Activated CD8-positive, alpha-beta T cell treated with anti-CD3 and anti-CD28 coated beads for 36 hours (primary cell): ENCODE measurements around the gene MZB1. TPM values are rescaled to one million over a fixed set of nuclear protein-coding genes. Genes with fewer than 3 reads are reported as not detected.
"Not testable (repeated sequence)": the region's sequence is repeated elsewhere in the genome, so short reads cannot be mapped to it uniquely, and the experiment has no call there.

Experiments used
- ATAC-seq: fragments of 200-7000 bp; cut with Tn5 transposase; one replicate; pipeline ENCODE4 v1.10.0; 2021; ENCODE audit warnings: mild to moderate bottlenecking, moderate library complexity
- CTCF ChIA-PET: fragments of 350-600 bp; sonication (Branson Sonifier 250); formaldehyde crosslinking; loops from one replicate; lab custom pipeline; 2021; ENCODE audit warnings: antibody characterized with exemption; lab: Charles Lee
- POLR2A ChIA-PET: fragments of 350-600 bp; sonication (Branson Sonifier 250); formaldehyde crosslinking; loops from one replicate; lab custom pipeline; 2021; ENCODE audit warnings: antibody characterized with exemption; lab: Charles Lee
- DNase-seq: peaks from one replicate; pipeline ENCODE4 v3.0.0-alpha.2; 2020
- H3K27ac Mint-ChIP-seq: one replicate; pipeline ENCODE4 v1.8.0; 2021; ENCODE audit warnings: mild to moderate bottlenecking, mixed read lengths
- H3K27me3 Mint-ChIP-seq: one replicate; pipeline ENCODE4 v1.8.0; 2021; ENCODE audit warnings: mixed read lengths
- H3K36me3 Mint-ChIP-seq: one replicate; pipeline ENCODE4 v1.8.0; 2021; ENCODE audit warnings: low read depth, mixed read lengths
- H3K4me1 Mint-ChIP-seq: one replicate; pipeline ENCODE4 v1.8.0; 2021; ENCODE audit warnings: low read depth, mixed read lengths
- H3K4me3 Mint-ChIP-seq: one replicate; pipeline ENCODE4 v1.8.0; 2021; ENCODE audit warnings: mild to moderate bottlenecking, moderate library complexity, mixed read lengths
- H3K9me3 Mint-ChIP-seq: one replicate; pipeline ENCODE4 v1.8.0; 2021; ENCODE audit warnings: mixed read lengths
- CTCF ChIP-seq: fragments of 200-600 bp; IDR thresholded peaks from one replicate; pipeline ENCODE4 v1.8.0; 2022; ENCODE audit warnings: antibody characterized with exemption, mild to moderate bottlenecking
- intact Hi-C: fragments of 100-400 bp; cut with micrococcal nuclease; formaldehyde crosslinking; loops from one replicate; pipeline ENCODE4 v1.10.0; 2022
- total RNA-seq, 2 experiments: library from RNA; stranded (reverse); gene quantifications; one replicate each; pipeline ENCODE4 v1.2.3, GENCODE V29; 2021

Gene MZB1
- total RNA-seq, 2 experiments from 2014 or later: 14.4 to 14.5 TPM

GRCh38 chr5:139413963-139414362 is 24.2 kb upstream of the MZB1 start:
- no peak for TF ChIP-seq CTCF
- peak overlapping the region; percentile 96 for H3K27ac Mint-ChIP-seq
- H3K4me3 Mint-ChIP-seq: no peak overlapping the region
- peaks cover 45% of the 10 kb centered on the region for H3K4me1 Mint-ChIP-seq
- no peaks in the 10 kb centered on the region for H3K27me3 Mint-ChIP-seq
- intact Hi-C loops: no loop called here
- ATAC-seq (peak; percentile 46), DNase-seq (peak; percentile 35)
- H3K36me3 Mint-ChIP-seq: peaks cover 29% of the 10 kb centered on the region
- POLR2A ChIA-PET: interaction anchor here (0.9 to 4.1 kb wide), 7 partner anchors 10 to 334 kb away, joined by 3 to 49 read pairs (median 4); partner anchors contain the start of genes SMIM33, SPATA24 and UBE2D2
- CTCF ChIA-PET: interaction anchor here (1.2 to 13.9 kb wide), 7 partner anchors 9 to 103 kb away, joined by 3 to 444 read pairs (median 7); partner anchors contain the start of gene SPATA24
- no peaks in the 10 kb centered on the region for H3K9me3 Mint-ChIP-seq

GRCh38 chr5:139413153-139413552 is 23.4 kb upstream of the MZB1 start:
- intact Hi-C loops: no loop called here
- no peak for TF ChIP-seq CTCF
- ATAC-seq: no peak
- no peak for DNase-seq
- POLR2A ChIA-PET: interaction anchor here (0.6 to 4.1 kb wide), 3 partner anchors 9 to 148 kb away, joined by 3 to 49 read pairs (median 4); partner anchors contain the start of genes SPATA24 and UBE2D2
- peak overlapping the region; percentile 96 for H3K27ac Mint-ChIP-seq
- no peaks in the 10 kb centered on the region for H3K9me3 Mint-ChIP-seq
- no peaks in the 10 kb centered on the region for H3K27me3 Mint-ChIP-seq
- peaks cover 45% of the 10 kb centered on the region for H3K4me1 Mint-ChIP-seq
- CTCF ChIA-PET: interaction anchor here (1.9 to 13.9 kb wide), 3 partner anchors 9 to 104 kb away, joined by 11 to 444 read pairs (median 17); partner anchors contain the start of gene SPATA24
- peaks cover 23% of the 10 kb centered on the region for H3K36me3 Mint-ChIP-seq
- no peak overlapping the region for H3K4me3 Mint-ChIP-seq

- CTCF ChIA-PET: interaction anchor here (0.8 to 2.3 kb wide), 7 partner anchors 9 to 207 kb away, joined by 3 to 19 read pairs (median 4); no protein-coding TSS in a partner anchor
- POLR2A ChIA-PET: interaction anchor here (0.8 to 2.4 kb wide), 3 partner anchors 11 to 135 kb away, joined by 3 to 5 read pairs (median 4); partner anchors contain the start of gene SMIM33
- H3K9me3 Mint-ChIP-seq: no peaks in the 10 kb centered on the region
- no peak for ATAC-seq
- no peak overlapping the region for H3K4me3 Mint-ChIP-seq
- TF ChIP-seq CTCF: no peak
- peaks cover 45% of the 10 kb centered on the region for H3K4me1 Mint-ChIP-seq
- no peaks in the 10 kb centered on the region for H3K27me3 Mint-ChIP-seq
- intact Hi-C loops: no loop called here
- no peak overlapping the region for H3K27ac Mint-ChIP-seq
- H3K36me3 Mint-ChIP-seq: peaks cover 14% of the 10 kb centered on the region
- DNase-seq: no peak
Measured at GRCh38 chr5:139410993-139411828, 21.5 kb upstream of the MZB1 start.

DNA sequence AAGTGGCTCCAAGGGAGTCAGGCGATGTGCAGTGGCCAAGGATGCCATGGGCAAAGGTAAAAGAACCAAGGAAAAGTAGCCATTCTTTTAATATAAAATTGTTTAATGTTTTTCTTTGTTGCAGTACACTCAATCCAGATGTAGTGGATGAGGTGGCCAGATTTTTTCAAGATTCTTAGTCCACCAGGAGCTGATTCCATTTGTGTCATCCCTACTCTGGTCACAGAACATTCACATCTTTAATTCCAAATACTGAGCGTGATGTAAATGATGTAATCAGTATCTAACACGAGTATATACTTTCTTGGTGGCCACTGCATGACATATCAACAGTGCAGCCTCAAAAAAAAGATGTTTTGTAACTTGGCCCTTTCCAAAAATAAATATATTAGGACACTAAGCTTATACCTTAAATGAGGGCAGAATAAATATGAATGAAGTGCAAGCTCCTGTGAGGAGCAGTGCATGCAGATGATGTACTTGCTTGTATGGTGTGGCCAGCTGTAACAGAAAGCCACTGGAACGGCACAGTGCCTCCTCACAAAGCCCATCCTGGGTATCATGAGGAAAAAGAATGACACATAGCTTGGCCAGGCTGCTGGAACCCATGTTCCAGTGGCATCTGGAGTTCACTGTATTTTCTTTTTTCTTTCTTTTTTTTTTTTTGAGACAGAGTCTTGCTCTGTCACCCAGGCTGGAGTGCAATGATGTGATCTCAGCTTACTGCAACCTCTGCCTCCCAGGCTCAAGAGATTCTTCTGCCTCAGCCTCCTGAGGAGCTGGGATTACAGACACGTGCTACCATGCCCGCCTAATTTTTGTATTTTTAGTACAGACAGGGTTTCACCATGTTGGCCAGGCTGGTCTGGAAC is 20.6 kb upstream of the MZB1 start:
- DNase-seq: no peak
- no peak overlapping the region for H3K27ac Mint-ChIP-seq

DNA sequence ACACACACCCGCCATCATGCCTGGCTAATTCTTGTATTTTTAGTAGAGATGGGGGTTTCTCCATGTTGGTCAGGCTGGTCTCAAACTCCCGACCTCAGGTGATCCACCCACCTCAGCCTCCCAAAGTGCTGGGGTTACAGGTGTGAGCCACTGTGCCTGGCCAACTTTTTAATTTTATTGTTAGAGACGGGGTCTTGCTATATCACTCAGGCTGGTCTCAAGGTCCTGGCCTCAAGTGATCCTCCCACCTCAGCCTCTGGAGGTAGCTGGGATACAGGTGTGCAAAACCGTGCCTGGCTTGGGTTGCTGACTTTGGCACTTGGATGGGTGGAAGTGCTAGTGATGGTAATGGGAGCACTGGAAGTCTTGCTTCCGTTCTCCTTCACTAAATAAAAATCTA is 19.4 kb upstream of the MZB1 start:
- DNase-seq, intact Hi-C loops, H3K36me3 Mint-ChIP-seq, H3K4me3 Mint-ChIP-seq, H3K9me3 Mint-ChIP-seq, H3K27me3 Mint-ChIP-seq, ATAC-seq, H3K27ac Mint-ChIP-seq: not testable (repeated sequence)
- ChIA-PET CTCF (interaction anchor here (1.5 to 2.3 kb wide), 2 partner anchors 13 to 104 kb away, joined by 4 to 19 read pairs; no protein-coding TSS in a partner anchor), POLR2A (interaction anchor here (0.9 to 1.1 kb wide), 2 partner anchors 48 to 225 kb away, joined by 3 to 5 read pairs; no protein-coding TSS in a partner anchor)
- H3K4me1 Mint-ChIP-seq: peaks cover 31% of the 10 kb centered on the region

More for the DNA sequence above, 20.6 kb upstream of the MZB1 start:
- POLR2A ChIA-PET: interaction anchor here (0.6 to 2.4 kb wide), 4 partner anchors 11 to 223 kb away, joined by 3 to 5 read pairs (median 4); no protein-coding TSS in a partner anchor
- CTCF ChIA-PET: interaction anchor here (0.6 to 2.3 kb wide), 8 partner anchors 10 to 208 kb away, joined by 3 to 19 read pairs (median 4); no protein-coding TSS in a partner anchor
- peaks cover 13% of the 10 kb centered on the region for H3K36me3 Mint-ChIP-seq
- TF ChIP-seq CTCF: no peak
- intact Hi-C loops: no loop called here
- peaks cover 36% of the 10 kb centered on the region for H3K4me1 Mint-ChIP-seq
- H3K4me3 Mint-ChIP-seq: no peak overlapping the region
- no peaks in the 10 kb centered on the region for H3K27me3 Mint-ChIP-seq
- H3K9me3 Mint-ChIP-seq: no peaks in the 10 kb centered on the region
- no peak for ATAC-seq
